Globus pallidus (tissue), 1 donor: Measurements from ENCODE around the gene TBCC.
A peak's percentile ranks its signal among the peaks of the same experiment; 100 is the strongest.
"Not testable (repeated sequence)": the region's sequence is repeated elsewhere in the genome, so short reads cannot be mapped to it uniquely, and the experiment has no call there.

Experiments
- DNase-seq: peaks from one replicate; pipeline ENCODE4 v3.0.0-alpha.2; 2015; ENCODE audit warnings: low spot score

Gene TBCC, protein sequence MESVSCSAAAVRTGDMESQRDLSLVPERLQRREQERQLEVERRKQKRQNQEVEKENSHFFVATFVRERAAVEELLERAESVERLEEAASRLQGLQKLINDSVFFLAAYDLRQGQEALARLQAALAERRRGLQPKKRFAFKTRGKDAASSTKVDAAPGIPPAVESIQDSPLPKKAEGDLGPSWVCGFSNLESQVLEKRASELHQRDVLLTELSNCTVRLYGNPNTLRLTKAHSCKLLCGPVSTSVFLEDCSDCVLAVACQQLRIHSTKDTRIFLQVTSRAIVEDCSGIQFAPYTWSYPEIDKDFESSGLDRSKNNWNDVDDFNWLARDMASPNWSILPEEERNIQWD

DNA sequence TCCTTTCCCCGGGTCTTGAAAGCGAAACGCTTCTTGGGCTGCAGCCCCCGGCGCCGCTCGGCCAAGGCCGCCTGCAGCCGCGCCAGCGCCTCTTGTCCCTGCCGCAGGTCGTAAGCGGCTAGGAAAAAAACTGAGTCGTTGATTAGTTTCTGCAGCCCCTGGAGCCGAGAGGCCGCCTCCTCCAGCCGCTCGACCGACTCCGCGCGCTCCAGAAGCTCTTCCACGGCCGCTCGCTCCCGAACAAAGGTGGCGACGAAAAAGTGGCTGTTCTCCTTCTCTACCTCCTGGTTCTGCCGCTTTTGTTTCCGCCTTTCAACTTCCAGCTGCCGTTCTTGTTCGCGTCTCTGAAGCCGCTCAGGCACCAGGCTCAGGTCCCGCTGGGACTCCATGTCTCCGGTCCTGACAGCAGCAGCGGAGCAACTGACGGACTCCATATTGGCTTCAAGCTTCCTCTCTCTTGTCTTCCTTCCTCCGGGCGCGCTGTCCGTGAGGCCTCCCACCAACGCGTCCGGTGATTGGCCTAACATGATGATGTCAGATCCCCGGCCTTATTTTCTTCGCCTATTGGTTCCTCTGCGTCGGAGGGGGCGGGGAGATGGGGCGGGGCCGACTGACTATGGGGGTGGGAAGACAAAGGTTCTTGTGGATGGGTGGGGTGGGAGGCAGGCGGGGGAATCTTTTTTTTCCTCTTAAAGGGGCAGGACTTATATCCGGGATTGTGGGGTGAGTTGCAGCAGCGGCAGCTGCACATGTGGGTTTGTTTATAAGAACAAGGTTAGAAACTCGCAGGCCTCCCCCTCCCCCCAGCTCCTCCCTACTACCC lies at the start of gene TBCC:
TSS of gene TBCC (minus strand) at position 464 of the 823 bp plus-strand sequence. CDS start at position 434, 30 bp downstream.
- DNase-seq, result peak; percentile 99

DNA sequence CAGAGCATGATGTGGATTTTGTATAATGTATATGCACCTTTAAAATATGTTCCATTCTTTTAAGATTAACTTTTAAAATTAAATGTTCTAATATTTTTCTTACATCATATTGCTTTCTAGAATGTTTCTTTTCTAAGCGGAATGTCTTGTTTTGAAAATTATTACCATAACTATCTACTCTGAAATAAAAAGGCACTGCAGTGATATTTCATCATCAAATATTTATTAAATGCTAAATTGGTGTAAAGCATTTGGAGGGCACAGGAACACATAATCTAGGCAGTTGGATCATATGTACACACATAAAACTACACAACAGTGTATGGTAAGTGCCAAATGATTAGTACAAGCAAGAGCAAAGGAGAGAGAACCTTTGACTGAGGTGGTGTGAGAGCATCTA lies 49.7 kb upstream of the TBCC start:
- no peak for DNase-seq

DNA sequence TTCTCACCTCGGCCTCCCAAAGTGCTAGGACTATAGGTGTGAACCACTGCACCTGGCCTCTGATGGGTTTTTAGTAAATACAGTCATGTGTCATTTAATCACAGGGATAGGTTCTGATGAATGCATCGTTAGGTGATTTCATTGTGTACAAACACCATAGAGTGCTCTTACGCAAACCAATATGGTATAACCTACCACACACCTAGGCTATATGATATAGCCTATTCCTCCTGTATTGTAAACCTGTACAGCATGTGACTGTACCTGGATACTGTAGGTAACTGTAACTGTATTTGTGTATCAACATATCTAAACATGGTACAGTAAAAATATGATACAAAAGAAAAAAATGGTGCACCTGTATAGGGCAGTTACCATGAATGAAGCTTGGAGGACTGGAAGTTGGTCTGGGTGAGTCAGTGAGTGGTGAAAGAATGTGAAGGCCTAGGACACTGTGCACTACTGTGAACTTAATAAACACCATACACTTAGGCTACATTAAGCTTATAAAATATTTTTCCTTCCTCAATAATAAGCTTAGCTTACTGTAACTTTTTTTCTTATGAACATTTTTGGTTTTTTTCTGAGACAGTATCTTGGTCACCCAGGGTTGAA lies 45.9 kb upstream of the TBCC start:
- no peak for DNase-seq

DNA sequence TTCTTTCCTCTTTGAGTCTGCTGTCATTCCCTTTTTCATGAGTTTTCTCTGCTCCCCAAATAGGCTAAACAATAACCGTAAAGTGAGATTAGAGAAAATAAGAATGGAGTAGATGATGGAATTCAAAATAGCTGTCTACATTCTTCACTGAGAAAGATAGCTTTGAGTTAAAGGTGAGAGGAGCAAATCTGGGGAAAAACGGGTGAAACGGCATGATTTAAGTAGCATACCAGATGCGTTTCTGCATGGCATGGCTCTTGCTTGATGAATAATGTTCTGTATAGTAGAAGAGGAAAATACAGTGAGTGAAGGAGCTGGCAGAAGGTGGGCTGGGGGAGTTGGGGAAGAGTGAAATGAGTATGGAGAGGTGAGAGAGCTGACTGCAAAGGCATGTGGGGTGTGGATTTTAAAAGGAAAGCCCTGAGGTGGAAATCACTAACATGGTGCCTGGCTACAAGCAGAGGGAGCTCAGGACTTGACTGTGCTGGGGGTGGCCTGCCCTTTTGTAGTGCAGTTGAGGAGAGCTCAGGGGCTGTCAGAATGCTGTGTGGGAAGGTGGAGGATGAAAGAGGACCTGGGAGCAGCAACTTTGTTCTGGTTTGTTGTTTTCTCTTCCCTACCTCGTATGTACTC lies 44.8 kb upstream of the TBCC start:
- no peak for DNase-seq

DNA sequence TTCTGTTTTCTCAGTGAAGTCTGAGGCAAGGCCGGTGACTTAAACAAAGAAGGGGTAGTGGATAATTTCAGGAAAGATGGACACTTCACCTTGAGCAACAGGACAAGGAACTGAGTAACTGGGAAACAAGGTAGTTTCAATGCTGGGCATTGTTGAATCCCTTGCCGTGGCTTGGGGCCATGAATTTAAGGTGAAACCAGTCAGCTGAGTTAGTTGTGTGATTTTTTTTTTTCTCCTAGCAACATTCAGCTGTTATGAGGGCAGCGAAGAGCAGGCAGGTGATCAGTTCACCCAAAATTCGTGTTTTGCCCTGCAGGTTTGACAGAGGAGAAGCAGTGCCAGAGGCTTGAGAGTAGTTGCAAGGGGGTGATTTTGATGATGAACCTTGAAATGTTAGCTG lies 42.8 kb upstream of the TBCC start:
- no peak for DNase-seq

DNA sequence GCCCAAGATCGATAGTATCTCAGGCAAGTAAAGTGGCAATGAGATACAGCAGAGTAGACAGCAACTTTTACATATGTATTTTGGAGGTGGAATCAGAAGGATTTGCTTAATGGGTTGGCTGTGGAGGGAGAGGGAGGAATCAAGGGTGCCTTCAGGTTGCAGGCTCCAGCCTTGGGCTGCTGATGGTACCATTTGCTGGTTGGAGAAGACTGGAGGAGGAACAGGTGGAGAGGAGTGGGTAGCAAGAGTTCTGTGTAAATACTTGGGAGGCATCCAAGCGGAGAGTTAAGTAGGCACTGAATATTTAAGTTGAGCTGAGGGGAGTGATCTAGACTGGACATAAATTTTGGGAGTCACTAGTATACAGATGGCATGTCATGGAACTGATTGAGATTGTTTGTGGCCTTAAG lies 41.2 kb upstream of the TBCC start:
- no peak for DNase-seq

DNA sequence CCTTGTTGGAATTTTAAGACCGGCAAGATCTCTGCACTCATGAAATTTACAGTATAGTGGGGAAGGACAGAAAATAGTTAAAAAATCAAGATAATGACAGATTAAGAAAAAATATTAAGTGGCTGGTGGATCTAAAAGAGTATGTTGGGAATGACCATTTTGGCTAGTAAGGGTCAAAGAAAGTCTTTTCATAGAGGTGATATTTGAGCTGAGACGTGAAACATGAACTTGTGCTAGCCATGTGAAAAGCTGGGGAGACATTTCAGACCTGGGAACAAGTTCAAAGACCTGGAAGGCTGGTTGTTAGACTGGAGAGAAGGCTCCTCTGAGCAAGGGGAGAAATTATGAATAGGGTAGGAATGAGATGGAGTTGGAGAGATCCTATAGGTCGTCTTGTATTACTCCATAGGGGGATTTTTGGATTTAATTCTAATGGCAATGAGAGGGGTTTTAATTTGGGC lies 40.7 kb upstream of the TBCC start:
- no peak for DNase-seq

DNA sequence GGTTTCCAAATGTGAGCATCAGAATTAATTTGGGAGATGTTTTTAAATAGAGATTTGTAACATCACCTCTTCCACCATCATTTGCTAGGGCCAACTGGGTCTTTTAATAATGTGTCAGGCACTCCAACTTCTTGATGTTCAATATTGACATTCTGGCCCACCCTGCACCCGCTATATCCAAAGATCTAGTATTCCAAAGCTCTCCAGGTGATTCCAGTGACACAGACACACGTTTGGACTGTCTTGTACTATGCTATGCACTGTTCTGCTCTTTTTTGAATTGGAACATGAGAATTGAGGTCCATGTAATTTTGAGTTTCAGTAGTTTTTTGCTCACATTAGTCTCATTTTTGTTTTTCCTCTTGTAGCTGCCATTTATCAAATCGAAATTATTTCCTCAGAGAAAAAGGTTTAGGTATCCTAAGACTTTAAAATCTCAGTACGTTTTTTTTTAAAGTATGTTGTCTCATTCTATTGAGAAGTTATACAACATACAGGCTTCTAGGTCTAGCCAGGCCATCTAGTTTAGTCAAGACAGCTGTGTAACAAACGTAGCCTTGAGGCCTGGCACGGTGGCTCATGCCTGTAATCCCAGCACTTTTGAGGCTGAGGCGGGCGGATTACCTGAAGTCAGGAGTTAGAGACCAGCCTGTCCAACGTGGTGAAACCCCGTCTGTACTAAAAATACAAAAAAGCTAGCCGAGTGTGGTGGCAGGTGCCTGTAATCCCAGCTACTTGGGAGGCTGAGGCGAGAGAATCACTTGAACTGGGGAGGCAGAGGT lies 39.0 kb upstream of the TBCC start:
- DNase-seq, result no peak

DNA sequence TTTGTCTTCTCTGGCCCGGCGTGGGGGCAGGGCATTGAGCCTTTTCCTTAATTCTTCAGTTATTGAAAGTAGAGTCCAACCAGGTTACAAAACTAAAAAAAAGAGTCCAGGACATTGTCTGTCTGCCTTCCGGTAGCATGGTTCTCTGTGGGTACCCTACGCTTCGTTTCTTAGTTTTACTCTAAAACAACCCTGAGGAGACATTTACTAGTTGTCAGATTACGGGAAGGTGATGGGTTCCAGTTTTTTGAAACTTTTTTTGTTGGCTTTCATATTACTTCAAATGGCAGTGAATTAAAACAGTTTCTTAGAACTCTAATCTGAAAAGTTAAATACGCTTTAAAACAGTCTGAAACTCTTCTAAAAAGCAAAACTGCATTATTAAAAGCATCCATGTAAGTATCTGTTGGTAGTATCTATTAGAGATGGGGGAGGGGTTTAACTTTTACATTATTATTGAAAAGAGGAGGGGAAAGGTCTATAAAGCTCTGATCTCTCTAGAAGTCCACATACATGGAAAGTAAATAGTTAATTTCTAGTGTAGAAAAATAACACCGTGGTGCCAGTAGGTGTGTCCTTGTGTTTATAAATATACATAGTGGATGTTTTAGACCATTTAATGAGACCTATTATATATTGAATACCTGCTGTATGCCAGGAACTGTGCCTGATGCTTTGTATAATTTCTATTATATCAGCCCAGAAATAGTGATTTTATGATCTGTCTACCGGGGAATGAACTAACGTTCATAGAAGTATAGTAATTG lies 38.2 kb upstream of the TBCC start:
- no peak for DNase-seq

DNA sequence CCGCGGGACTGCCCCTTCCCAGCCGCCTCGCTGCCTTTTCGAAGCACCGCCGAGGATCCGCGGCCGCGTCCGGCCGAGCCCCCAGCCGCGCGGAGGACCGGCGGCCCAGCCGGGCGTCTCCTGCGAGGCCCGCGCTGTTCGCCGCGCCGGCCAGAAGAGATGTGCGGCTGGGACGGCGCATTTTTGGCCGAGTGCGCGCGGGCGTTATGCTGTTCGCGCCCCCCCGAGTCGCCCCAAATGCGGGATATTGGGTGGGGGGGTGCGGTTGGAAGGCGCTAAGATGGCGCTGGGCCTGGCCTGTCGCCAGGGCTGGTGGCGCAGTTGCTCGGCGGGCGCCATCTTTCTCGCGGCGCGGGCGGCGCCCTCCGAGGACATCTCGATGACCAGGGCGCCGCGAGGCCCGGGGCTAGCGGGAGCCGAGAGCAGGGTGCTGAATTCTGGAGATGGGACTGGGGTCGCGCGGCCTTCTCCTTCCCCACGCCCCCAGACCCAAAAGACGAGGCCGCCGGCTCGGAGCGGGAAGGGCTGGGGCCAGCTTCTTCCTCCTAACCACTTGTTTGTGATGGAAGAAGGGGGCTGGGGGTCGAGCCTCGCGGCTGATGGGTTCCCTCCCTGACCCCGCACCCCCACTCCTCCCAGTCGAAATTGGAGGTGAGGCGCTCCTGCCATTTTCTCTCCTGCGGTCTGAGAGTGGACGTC lies 37.4 kb upstream of the TBCC start:
- peak; percentile 73 for DNase-seq

DNA sequence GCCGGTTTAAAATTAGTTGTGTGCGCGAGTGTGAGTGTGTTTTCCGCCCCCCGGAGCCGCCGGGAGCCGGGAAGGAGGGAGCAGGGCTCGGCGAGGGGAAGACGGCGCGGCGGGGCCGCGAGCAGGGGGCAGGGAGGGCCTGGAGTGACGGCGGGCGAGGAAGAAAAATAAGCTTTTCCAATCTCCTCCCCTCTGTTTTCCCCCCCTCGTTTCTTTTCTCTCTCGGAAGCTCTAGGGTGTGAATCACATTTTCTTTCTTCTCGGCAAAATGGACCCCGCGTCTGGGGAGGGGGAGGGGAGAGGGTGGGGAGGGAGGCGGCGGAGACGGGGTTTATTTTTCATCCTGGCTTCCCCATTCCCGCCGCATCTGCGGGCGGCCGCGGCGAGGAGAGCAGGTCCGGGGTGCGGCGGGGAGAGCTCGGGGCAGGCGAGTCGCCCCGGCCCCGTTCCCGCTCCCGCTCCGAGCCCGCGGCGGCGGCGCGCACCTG lies 36.8 kb upstream of the TBCC start:
- DNase-seq, result peak; percentile 88

DNA sequence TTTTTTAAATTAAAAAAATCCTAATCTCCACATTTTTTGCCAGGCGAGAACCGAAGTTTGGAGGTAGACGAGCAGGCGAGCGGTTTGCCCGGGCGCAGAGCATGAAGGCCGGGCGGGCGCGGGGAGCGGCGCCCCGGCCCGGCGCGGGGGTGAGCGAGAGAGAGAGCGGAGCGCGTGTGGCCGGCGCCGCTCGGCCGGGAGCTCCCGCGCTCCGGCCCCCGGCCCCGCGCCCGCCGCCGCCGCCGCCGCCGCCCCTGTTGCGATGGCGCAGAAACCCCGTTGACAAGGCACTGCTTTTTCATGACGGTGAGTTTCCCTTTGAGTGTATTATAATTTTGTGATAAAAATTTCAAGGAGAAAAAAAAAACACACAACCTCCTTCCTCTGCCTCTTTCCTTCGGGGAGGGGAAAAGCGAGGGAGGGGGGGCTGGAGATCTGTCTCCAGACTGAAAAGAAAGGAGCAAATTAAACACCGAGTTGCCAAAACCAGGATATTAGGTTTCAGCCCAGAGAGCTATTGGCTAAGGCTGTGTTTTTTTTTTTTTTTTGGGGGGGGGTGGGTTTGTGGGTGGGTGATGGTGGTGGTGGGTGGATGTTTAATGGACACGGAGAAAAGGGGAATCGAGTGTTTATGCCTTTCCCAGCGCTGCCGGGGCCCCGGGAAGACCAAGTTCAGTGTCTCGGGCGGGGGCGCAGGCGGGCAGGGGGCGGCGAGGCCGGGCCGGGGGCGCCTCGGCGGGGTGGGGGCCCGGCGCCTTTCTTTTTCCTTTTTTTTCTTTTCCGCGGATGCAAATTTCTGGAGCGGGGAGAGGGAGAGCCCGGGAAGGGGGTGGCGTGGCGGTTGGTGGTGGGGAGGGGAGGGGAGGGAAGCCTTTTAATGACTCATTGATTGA lies 36.1 kb upstream of the TBCC start, which contains the start of gene BICRAL:
TSS of gene BICRAL (plus strand) at position 257 of the 893 bp plus-strand sequence. CDS start 39,971 bp downstream, outside the sequence.
- DNase-seq, result peak; percentile 76

DNA sequence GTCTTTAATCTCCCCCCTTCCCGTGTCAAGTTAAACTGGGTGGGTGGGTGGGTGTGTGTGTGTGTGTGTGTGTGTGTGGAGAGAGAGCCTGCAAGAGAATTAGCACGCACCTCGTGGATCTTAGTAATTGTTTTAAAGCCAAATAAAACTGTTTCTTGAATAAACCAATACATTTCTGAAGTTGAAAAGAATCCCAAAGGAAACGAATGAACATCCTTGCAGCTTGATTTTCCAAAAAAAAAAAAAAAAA lies 35.6 kb upstream of the TBCC start:
- DNase-seq, result no peak

DNA sequence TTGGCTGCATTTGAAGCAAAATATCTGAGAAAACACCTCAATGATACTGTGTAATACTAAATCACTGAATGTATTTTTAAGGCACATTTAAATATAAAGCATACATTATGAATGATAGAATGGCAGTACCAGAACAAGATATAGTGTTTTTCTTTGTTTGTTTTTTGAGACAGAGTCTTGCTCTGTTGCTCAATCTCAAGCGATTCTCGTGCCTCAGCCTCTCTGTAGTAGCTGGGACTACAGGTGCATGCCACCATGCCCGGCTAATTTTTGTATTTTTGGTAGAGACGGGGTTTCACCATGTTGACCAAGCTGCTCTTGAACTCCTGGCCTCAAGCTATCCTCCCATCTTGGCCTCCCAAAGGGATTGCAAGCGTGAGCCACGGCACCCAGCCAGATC lies 33.6 kb upstream of the TBCC start:
- no peak for DNase-seq

DNA sequence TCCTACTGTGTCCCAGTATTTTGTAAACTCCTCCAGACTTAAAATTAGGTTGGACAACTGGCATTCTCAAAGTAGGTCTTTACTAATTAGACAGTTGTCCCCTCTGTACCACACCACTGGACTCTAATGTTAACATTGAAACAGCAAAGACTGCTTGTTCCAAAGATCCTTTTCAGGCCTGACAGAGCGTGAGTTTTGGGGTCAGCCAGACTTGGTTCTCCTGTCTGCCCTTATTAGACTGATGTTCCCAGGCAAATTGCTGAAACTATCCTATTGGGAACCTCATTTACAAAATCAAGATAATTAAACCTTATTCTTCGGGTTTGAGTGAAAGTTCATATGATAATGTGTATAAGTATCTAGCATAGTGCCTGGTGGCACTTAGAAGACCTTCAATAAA lies 32.2 kb upstream of the TBCC start:
- DNase-seq, result no peak

DNA sequence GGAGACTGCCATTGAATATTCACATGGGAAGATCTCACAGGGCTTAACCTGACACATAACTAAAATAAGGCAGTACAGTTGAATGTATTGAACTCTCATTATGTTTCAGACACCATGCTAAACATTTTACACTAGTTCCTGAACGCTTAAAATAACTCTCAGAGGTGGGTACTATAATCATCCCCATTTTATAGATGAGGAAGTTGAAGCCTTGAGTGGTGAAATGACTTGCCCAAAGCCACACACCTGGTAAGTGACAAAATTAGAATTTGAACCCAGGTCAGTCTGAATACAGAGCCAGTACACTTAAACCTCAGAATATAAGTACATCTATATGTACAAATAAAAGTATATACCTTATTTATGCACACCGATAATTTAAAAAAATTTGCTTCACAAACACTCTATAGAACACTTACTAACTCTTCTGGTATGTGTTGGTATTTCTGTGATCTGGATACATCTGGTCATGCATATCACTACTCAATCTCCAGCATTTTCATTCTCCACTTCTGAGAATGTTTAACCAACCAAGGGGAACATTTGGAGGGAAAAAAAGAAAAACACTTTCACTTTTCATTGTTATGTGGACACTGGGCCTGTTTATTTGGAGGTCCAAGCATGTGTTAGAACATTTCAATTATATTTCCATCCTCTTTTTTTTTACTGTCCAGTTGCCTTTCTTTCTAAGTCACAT lies 31.4 kb upstream of the TBCC start:
- DNase-seq, result no peak

DNA sequence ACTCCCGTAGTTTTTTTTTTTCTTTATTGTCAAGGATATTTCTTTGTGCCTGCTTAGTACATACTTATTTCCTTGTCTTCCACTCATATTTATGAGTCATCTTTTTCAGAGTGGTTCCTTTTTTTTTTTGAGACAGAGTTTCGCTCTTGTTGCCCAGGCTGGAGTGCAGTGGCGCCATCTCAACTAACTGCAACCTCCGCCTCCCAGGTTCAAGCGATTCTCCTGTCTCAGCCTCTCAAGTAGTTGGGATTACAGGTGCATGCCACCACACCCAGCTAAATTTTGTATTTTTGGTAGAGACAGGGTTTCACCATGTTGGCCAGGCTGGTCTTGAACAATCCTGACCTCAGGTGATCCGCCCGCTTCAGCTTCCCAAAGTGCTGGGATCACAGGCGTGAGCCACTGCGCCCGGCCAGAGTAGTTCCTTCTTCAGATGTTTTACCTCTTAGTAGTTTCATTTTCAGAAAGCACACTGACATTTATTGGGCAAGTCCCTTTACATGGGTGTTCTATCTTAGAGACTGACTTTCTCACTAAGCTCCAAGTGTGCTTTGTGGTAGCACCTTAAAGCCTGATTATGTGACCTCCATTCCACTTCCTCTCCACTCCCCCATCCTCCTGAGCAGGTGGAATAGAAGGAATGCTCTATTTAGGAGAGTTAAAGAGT lies 29.1 kb upstream of the TBCC start:
- not testable (repeated sequence) for DNase-seq

DNA sequence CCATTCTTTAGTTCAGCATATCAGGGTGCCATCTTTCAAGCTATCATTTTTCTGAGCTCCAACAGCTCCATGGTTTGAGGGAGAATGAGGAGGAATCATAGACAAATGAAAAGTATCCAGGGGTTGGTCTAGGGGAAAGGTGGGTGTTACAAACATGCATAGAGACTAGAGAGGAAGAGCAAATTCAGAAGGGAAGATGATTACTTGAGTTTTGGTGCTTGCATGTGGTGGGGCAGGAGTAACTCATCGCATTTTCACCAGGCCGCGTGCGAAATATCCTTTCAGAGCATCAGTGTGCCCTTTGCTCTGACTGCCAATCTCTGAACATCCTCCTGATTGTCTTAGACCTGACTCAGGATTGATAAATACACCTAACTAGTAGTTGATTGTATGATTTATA lies 28.3 kb upstream of the TBCC start:
- DNase-seq, result no peak
